ENCODE measurements around the gene CPNE2. TPM values are rescaled to one million over a fixed set of nuclear protein-coding genes. Genes with fewer than 3 reads are reported as not detected.

The CPNE2 gene
- total RNA-seq, 1 donor from 2014 or later = 8.3 TPM

GRCh38 chr16:57151369-57151768 is 59.0 kb downstream of the CPNE2 start:
- CTCF ChIA-PET = no interaction called here
- no peak for TF ChIP-seq CTCF (IDR thresholded peaks at IDR 0.05)
- ATAC-seq (ENCODE audit: low read depth) (no peak), DNase-seq (no peak)
- intact Hi-C loops (cut with micrococcal nuclease) = no loop called here
- H3K27me3 Mint-ChIP-seq = no peaks in the 10 kb centered on the region
- H3K4me3 Mint-ChIP-seq = no peak overlapping the region
- no peak overlapping the region for H3K27ac Mint-ChIP-seq
- POLR2A ChIA-PET = interaction anchor here (0.6 to 0.7 kb wide), 3 partner anchors 13 to 24 kb away, joined by 3 to 8 read pairs (median 4); no protein-coding TSS in a partner anchor
- no peaks in the 10 kb centered on the region for H3K9me3 Mint-ChIP-seq
- peaks cover 17% of the 10 kb centered on the region for H3K4me1 Mint-ChIP-seq
- peaks cover 49% of the 10 kb centered on the region for H3K36me3 Mint-ChIP-seq (ENCODE audit: low read depth)

GRCh38 chr16:57152096-57153093 is 60.0 kb downstream of the CPNE2 start:
- ChIA-PET POLR2A (interaction anchor here (0.6 to 0.7 kb wide), 2 partner anchors 12 to 22 kb away, joined by 3 to 4 read pairs; no protein-coding TSS in a partner anchor), CTCF (no interaction called here)
- Mint-ChIP-seq H3K4me3 (no peak overlapping the region), H3K9me3 (no peaks in the 10 kb centered on the region), H3K27ac (no peak overlapping the region), H3K36me3 (ENCODE audit: low read depth) (peaks cover 59% of the 10 kb centered on the region), H3K27me3 (no peaks in the 10 kb centered on the region), H3K4me1 (peaks cover 12% of the 10 kb centered on the region)
- no peak for DNase-seq
- ATAC-seq (ENCODE audit: low read depth) = no peak
- intact Hi-C loops (cut with micrococcal nuclease) = no loop called here
- no peak for TF ChIP-seq CTCF (IDR thresholded peaks at IDR 0.05)

DNA sequence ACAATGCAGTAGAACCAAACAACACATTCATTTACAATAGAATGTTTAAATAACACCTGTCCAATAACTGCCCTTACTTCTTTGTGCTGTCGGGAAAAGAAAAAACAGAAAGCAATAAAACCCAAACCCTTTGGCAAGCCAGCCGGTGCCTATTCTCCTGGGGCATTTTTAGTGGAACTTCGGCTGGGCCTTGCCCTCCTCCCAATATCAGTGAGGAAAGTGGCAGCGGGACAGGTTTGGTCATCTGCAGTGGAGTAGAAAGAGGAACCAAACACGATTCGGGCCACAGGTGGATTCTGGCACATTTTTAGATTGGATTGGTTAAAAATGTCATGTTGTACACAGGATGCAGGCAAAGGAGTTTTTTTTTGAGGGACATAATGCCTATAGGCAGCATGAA is 61.5 kb downstream of the CPNE2 start:
- CTCF ChIA-PET = no interaction called here
- no peak for ATAC-seq (ENCODE audit: low read depth)
- H3K36me3 Mint-ChIP-seq (ENCODE audit: low read depth) = peaks cover 68% of the 10 kb centered on the region
- H3K27me3 Mint-ChIP-seq = no peaks in the 10 kb centered on the region
- H3K9me3 Mint-ChIP-seq = no peaks in the 10 kb centered on the region
- intact Hi-C loops (cut with micrococcal nuclease) = no loop called here
- DNase-seq = no peak
- POLR2A ChIA-PET = interaction anchor here (1.0 kb wide), 1 partner anchor 19 kb away, joined by 3 read pairs; no protein-coding TSS in a partner anchor
- no peak overlapping the region for H3K4me3 Mint-ChIP-seq
- no peaks in the 10 kb centered on the region for H3K4me1 Mint-ChIP-seq
- H3K27ac Mint-ChIP-seq = no peak overlapping the region
- TF ChIP-seq CTCF (IDR thresholded peaks at IDR 0.05) = no peak

- ChIA-PET CTCF (interaction anchor here (0.7 kb wide), 1 partner anchor 331 kb away, joined by 3 read pairs; no protein-coding TSS in a partner anchor), POLR2A (interaction anchor here (0.6 kb wide), 1 partner anchor 292 kb away, joined by 8 read pairs; no protein-coding TSS in a partner anchor)
- no peak for TF ChIP-seq CTCF (IDR thresholded peaks at IDR 0.05)
- H3K9me3 Mint-ChIP-seq = no peaks in the 10 kb centered on the region
- H3K4me1 Mint-ChIP-seq = no peaks in the 10 kb centered on the region
- peaks cover 83% of the 10 kb centered on the region for H3K36me3 Mint-ChIP-seq (ENCODE audit: low read depth)
- ATAC-seq (ENCODE audit: low read depth) = no peak
- DNase-seq = no peak
- H3K27me3 Mint-ChIP-seq = no peaks in the 10 kb centered on the region
- no peak overlapping the region for H3K4me3 Mint-ChIP-seq
- H3K27ac Mint-ChIP-seq = no peak overlapping the region
- intact Hi-C loops (cut with micrococcal nuclease) = no loop called here
Observed at GRCh38 chr16:57155702-57156350, 63.4 kb downstream of the CPNE2 start.

DNA sequence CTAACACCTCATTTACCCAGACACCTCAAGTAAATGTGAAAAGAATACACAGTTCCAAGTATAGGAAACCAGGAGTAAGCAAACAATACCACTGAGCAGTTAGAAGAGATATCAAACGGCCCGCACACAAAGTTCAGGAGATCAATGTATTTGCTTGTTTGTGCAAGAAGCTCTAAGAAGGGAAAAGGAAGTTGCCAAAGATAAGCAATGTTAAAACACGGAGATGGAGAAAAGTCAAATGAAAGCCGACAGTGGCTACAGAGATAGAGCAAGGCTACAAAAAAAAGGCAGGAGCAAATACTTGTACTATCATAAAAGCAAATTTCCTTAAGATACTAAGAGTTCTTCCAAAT is 63.9 kb downstream of the CPNE2 start:
- no peak overlapping the region for H3K27ac Mint-ChIP-seq

More for the DNA sequence above, 63.9 kb downstream of the CPNE2 start:
- POLR2A ChIA-PET = no interaction called here
- H3K9me3 Mint-ChIP-seq = no peaks in the 10 kb centered on the region
- no peaks in the 10 kb centered on the region for H3K4me1 Mint-ChIP-seq
- H3K36me3 Mint-ChIP-seq (ENCODE audit: low read depth) = peaks cover 86% of the 10 kb centered on the region
- TF ChIP-seq CTCF (IDR thresholded peaks at IDR 0.05) = no peak
- ATAC-seq (ENCODE audit: low read depth) = no peak
- H3K27me3 Mint-ChIP-seq = no peaks in the 10 kb centered on the region
- intact Hi-C loops (cut with micrococcal nuclease) = no loop called here
- no peak for DNase-seq
- no peak overlapping the region for H3K4me3 Mint-ChIP-seq
- CTCF ChIA-PET = interaction anchor here (0.7 kb wide), 1 partner anchor 331 kb away, joined by 3 read pairs; no protein-coding TSS in a partner anchor
